GM12801 (cell line): ENCODE measurements around the gene AMOT.

Experiments used
- CTCF ChIP-seq: IDR thresholded peaks from one replicate; pipeline ENCODE4 v1.5.1; 2011; ENCODE audit warnings: control low read depth; ENCODE audit not compliant: insufficient read length; ENCODE audit errors: extremely low read depth

The AMOT gene

GRCh38 chrX:112840382-112841113 lies at the start of gene AMOT:
Gene AMOT (minus strand): TSS chrX:112840831. CDS start chrX:112823126, 17,705 bp downstream.
- no peak for TF ChIP-seq CTCF

GRCh38 chrX:112889400-112889799 lies 48.8 kb upstream of the AMOT start:
- no peak for TF ChIP-seq CTCF

- TF ChIP-seq CTCF, result no peak
Observed at GRCh38 chrX:112888916-112889315, 48.3 kb upstream of the AMOT start.

- no peak for TF ChIP-seq CTCF
Observed at GRCh38 chrX:112877771-112878173, 37.1 kb upstream of the AMOT start.

- TF ChIP-seq CTCF, result no peak
Observed at GRCh38 chrX:112874614-112875013, 34.0 kb upstream of the AMOT start.

- TF ChIP-seq CTCF, result no peak
Observed at GRCh38 chrX:112874175-112874574, 33.5 kb upstream of the AMOT start.

GRCh38 chrX:112868586-112868985 lies 28.0 kb upstream of the AMOT start:
- no peak for TF ChIP-seq CTCF
